GM21825 (cell line): ENCODE results near the gene DPYSL5.

Experiments
- ATAC-seq: cut with Tn5 transposase; IDR thresholded peaks from one replicate; pipeline ENCODE4 v1.9.1; 2021; ENCODE audit warnings: mild to moderate bottlenecking, moderate library complexity; ENCODE audit not compliant: unreplicated experiment

DPYSL5 gene

GRCh38 chr2:26985807-26986206 lies 137.9 kb downstream of the DPYSL5 start:
- ATAC-seq, result no peak

DNA sequence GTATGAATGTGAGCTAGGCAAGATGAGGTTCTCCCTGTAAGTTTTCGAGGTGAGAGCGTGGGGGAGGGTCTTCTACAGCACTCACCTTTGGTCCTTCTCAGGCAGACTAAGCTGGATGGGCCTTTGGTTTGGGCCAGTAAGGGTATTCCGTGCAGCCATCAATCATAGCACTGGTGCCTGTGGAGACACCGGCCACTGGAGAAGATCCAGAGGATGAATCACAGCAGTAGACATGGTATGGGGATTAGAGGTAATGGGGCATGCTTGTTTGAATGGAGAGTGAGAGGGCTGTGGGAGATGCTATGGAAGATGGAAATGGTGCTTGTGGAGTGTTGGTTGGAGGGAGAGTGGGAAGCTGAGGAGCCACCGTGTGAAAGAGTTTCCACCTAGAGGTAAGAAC lies 138.6 kb downstream of the DPYSL5 start:
- no peak for ATAC-seq

- no peak for ATAC-seq
These were observed 140.3 kb downstream of the DPYSL5 start for GRCh38 chr2:26988058-26988860.

GRCh38 chr2:26989156-26989555 lies 141.2 kb downstream of the DPYSL5 start:
- no peak for ATAC-seq

- ATAC-seq, result no peak
These were observed 143.8 kb downstream of the DPYSL5 start for GRCh38 chr2:26991717-26992116.

DNA sequence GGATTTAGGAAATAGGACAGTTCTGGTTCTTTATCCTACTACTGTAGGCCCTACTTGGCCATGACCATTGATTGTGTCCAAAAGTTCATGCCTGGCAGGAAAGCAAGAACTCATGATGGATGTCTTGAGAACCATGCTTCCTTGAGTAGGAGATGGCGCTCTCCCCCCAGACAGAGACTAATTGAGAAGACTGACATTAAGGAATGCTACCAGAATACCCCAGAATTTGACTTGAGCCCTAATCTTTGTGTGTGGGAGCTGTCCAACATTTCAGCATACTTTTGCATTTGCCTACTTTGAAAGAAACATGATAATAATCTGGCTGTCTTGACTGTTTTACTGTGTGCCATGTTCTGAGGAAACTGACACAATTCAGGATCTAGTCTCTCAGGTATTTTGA lies 145.8 kb downstream of the DPYSL5 start:
- no peak for ATAC-seq

- no peak for ATAC-seq
These were observed 147.1 kb downstream of the DPYSL5 start for GRCh38 chr2:26994983-26995382.

GRCh38 chr2:26997394-26997793 lies 149.5 kb downstream of the DPYSL5 start:
- ATAC-seq, result no peak

DNA sequence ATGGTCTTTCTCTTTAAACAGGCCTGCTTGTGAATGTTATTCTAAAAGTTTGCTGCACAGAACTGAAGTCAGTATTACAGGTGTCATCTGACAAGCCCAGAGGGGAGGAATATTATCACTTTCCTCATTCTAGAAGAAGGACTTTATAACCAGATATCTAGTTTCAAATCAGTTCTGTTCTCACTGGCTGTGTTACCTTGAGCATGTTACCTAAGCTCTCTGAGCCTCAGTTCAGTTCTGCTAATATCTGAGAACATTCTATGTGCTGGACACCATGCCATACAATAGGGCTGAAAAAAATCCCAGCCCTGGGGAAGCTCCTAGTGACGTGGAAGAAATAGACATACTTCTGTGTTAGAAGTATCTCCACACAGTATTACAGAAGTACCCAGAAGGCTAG lies 150.4 kb downstream of the DPYSL5 start:
- ATAC-seq, result no peak
